ENCODE measurements around the gene FHL2.

FHL2 gene

DNA sequence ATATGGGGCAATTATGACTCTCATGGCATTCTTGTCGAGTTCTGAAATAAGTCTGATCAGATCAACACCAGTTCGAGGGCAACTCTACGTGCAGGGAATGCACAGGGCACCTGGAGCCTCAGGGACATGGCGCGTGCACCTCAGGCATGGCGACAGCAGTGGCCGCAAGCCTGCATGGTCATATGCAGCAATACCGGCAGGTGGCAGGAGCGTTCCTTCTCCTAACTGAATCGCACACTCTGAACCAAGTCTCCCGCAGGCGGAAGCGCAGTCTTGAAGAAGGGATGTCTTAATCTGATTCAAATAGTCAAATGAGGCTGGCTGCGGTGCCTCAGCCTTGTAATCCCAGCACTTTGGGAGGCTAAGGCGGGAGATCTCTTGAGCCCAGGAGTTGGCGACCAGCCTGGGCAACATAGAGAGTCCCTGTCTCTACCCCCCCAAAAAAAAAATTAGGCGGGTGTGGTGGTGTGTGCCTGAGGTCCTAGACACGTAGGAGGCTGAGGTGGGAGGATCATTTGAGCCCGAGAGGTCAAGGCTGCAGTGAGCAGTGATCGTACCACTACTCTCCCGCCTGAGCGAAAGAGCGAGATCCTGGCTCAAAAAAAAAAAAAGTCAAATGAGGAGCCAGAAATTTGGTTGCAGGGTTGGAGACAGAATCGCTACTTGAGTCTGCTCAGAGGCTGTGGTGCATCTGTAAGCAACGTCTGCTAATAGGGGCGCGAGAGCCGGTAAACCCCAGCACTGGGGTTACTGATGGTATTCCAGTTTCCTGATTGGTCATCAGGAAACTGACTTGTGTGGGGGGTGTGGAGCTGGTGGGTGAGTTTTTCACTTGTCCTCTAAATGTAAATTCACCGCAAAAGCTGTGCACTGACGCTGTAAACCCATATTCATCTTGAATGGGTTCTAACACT lies 28.8 kb downstream of the FHL2 start:
- ChIA-PET CTCF (interaction anchor here (0.8 to 9.8 kb wide), 10 partner anchors 10 to 177 kb away, joined by 3 to 167 read pairs (median 5); no protein-coding TSS in a partner anchor), POLR2A (interaction anchor here (0.6 to 1.5 kb wide), 2 partner anchors 27 to 148 kb away, joined by 3 to 7 read pairs; no protein-coding TSS in a partner anchor)
- TF ChIP-seq, protein P1, sequence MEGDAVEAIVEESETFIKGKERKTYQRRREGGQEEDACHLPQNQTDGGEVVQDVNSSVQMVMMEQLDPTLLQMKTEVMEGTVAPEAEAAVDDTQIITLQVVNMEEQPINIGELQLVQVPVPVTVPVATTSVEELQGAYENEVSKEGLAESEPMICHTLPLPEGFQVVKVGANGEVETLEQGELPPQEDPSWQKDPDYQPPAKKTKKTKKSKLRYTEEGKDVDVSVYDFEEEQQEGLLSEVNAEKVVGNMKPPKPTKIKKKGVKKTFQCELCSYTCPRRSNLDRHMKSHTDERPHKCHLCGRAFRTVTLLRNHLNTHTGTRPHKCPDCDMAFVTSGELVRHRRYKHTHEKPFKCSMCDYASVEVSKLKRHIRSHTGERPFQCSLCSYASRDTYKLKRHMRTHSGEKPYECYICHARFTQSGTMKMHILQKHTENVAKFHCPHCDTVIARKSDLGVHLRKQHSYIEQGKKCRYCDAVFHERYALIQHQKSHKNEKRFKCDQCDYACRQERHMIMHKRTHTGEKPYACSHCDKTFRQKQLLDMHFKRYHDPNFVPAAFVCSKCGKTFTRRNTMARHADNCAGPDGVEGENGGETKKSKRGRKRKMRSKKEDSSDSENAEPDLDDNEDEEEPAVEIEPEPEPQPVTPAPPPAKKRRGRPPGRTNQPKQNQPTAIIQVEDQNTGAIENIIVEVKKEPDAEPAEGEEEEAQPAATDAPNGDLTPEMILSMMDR (IDR thresholded peaks at IDR 0.05; ENCODE audit: insufficient read depth, low read length, missing control alignments): peak; percentile 87
- no peak for DNase-seq (ENCODE audit: low read depth, low spot score)
- no peak overlapping the region for H3K4me3 ChIP-seq (ENCODE audit: low read depth, low read length)

DNA sequence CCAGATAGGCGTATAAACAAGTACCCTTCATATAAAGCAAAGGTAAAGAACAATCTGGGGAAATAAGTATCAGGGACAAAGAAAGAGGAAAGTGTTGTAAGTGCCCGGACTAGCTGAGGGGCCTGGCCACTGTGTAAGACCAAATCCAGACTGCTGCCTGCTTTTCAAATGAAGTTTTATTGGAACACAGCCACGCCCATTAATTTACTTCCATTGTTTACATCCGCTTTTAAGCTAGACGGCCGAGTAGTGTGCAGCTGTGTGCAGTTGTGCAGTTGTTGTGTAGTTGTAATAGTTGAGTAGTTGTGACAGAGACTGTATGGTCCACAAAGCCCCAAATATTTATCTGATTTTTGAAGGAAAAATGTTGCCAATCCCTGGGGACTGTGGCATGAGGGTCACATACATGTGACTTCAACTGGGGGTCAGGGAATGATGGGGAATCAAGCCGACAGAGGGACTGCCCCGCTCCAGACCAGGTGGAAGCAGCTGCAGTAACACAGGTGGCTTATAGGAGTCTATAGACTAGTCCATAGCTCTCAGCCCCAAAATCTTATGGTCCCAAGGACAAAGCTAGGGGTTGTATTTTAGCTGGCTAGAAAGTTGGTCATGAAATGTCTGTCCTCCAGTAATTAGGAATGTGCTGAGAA lies 30.0 kb downstream of the FHL2 start:
- ChIA-PET POLR2A (interaction anchor here (0.8 to 1.5 kb wide), 2 partner anchors 11 to 28 kb away, joined by 3 to 7 read pairs; no protein-coding TSS in a partner anchor), CTCF (interaction anchor here (0.7 to 8.4 kb wide), 14 partner anchors 11 to 178 kb away, joined by 3 to 167 read pairs (median 4); partner anchors contain the start of gene FHL2)
- no peak overlapping the region for H3K4me3 ChIP-seq (ENCODE audit: low read depth, low read length)
- DNase-seq (ENCODE audit: low read depth, low spot score): no peak
- TF ChIP-seq, protein P1 (IDR thresholded peaks at IDR 0.05; ENCODE audit: insufficient read depth, low read length, missing control alignments): no peak

DNA sequence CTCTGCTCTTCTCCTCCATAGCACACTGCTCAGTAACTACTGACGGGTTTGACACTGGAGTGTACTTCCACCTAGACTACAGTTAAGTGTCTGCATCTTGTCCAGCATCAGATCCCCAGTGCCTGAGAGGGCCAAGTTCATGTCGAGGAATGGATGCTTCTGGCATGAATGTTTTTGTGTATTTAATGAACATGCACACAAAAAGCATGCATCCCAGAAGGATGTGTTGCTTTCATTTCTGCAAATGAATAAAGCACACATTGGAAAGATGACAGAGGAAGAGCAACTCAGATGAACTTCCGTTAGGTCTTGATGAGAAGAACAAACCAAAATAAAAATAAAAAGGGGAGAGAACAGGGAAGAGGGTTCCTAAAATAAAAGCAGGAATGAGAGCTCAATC lies 33.6 kb downstream of the FHL2 start:
- POLR2A ChIA-PET: interaction anchor here (0.6 kb wide), 1 partner anchor 26 kb away, joined by 5 read pairs; no protein-coding TSS in a partner anchor
- no peak for DNase-seq (ENCODE audit: low read depth, low spot score)
- TF ChIP-seq, protein P1 (IDR thresholded peaks at IDR 0.05; ENCODE audit: insufficient read depth, low read length, missing control alignments): no peak
- CTCF ChIA-PET: interaction anchor here (1.0 to 8.4 kb wide), 4 partner anchors 16 to 181 kb away, joined by 3 to 167 read pairs (median 4); no protein-coding TSS in a partner anchor
- no peak overlapping the region for H3K4me3 ChIP-seq (ENCODE audit: low read depth, low read length)

DNA sequence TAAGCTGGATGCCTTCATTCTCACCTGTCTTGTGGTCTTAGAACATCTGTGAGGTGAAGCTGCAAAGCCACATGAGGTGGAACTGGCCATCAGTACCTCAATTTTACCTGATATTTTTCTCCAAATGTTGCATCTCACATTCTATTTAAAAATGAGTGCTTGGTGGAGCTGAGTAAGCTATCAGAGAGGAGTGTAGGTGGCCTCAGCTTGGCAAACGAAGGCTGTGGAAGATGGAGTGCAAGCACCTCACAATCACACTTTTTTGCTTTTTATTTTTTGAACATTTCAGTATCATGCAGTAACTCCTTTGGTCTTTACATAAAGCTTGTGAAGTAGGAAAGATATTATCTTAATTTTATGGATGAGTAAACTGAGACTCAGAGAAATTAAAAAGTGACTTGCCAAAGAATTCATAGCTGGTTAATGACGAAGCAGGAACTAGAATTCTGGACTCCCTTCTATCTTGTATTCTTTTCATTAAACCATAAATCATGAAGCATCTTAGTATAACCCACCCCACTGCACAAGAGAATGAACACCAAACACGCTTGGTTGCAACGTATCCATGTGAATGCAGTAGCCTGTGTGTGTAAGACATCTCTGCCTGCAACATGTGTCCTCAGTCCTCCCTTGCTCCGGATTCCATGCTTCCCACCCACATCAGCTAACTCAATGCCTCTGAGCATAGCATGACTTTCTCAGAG lies 34.3 kb downstream of the FHL2 start:
- DNase-seq (ENCODE audit: low read depth, low spot score): no peak
- ChIA-PET POLR2A (interaction anchor here (0.6 kb wide), 2 partner anchors 26 to 28 kb away, joined by 5 to 6 read pairs; no protein-coding TSS in a partner anchor), CTCF (interaction anchor here (1.0 to 8.4 kb wide), 4 partner anchors 15 to 182 kb away, joined by 3 to 167 read pairs (median 4); no protein-coding TSS in a partner anchor)
- TF ChIP-seq, protein P1 (IDR thresholded peaks at IDR 0.05; ENCODE audit: insufficient read depth, low read length, missing control alignments): no peak
- no peak overlapping the region for H3K4me3 ChIP-seq (ENCODE audit: low read depth, low read length)

DNA sequence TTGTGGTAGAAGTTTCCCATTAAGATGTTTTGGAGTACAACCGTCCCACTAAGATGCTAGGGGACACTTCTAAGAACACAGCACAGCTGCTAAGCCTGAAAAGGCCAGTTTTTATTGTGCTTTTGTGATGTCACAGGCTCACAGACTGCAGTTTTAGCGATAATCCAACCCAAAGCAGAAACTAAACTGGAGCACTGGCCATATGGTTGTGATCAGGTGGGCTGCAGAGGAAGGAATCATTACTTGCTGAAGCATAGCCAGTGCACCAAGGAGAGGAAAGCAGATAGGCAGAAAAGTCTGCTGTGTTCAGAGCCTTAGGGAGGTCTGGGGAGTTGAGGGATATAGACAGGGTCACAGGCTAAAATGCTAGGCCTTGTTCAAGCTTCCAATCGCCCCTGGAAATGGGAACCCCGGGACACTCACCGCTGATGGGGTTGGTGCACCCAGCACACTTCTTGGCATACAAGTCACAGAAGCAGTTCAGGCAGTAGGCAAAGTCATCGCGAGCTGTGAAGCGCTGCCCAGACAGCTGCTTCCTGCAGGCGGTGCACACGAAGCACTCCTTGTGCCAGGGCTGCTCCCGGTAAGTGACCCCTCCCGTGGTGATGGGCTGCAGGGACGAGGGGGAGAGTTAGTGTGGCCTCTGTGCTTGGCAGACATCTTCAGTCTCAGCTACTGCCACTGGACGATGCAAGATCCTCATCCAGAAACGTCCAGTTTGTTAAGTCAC lies 35.8 kb downstream of the FHL2 start:
- DNase-seq (ENCODE audit: low read depth, low spot score): no peak
- POLR2A ChIA-PET: interaction anchor here (1.2 kb wide), 1 partner anchor 24 kb away, joined by 4 read pairs; no protein-coding TSS in a partner anchor
- CTCF ChIA-PET: interaction anchor here (0.6 to 8.4 kb wide), 3 partner anchors 18 to 183 kb away, joined by 3 to 167 read pairs (median 7); no protein-coding TSS in a partner anchor
- no peak overlapping the region for H3K4me3 ChIP-seq (ENCODE audit: low read depth, low read length)
- TF ChIP-seq, protein P1 (IDR thresholded peaks at IDR 0.05; ENCODE audit: insufficient read depth, low read length, missing control alignments): no peak

Measured in AG04449 (cell line).